ENCODE measurements around the gene DLGAP1. TPM values are rescaled to one million over a fixed set of nuclear protein-coding genes. Genes with fewer than 3 reads are reported as not detected.
A peak's percentile ranks its signal among the peaks of the same experiment; 100 is the strongest.

DLGAP1 gene
- total RNA-seq, 1 experiment from 2014 or later, result 23.0 TPM

GRCh38 chr18:3803350-3803749 is 651.8 kb downstream of the DLGAP1 start (continued):
- TF ChIP-seq ZNF512 (CRISPR knock-in tag; IDR thresholded peaks at IDR 0.05; ENCODE audit: borderline replicate concordance) (no peak), AFF4 (CRISPR knock-in tag; IDR thresholded peaks at IDR 0.05; ENCODE audit: borderline replicate concordance) (no peak), ZNF219 (CRISPR knock-in tag; IDR thresholded peaks at IDR 0.05; ENCODE audit: borderline replicate concordance) (no peak), ERG (CRISPR knock-in tag; IDR thresholded peaks at IDR 0.05) (no peak)

- H3K4me3 Mint-ChIP-seq, result no peak overlapping the region
- H3K9me3 Mint-ChIP-seq, result no peaks in the 10 kb centered on the region
- H3K4me1 Mint-ChIP-seq, result peaks cover 14% of the 10 kb centered on the region
- DNase-seq (ENCODE audit: low spot score) (no peak), ATAC-seq (peak; percentile 76)
- H3K36me3 Mint-ChIP-seq, result no peaks in the 10 kb centered on the region
- TF ChIP-seq USF2 (CRISPR knock-in tag; IDR thresholded peaks at IDR 0.05), result no peak
- no peak for TF ChIP-seq SP1 (CRISPR knock-in tag; conservative IDR thresholded peaks at IDR 0.05)
- TF ChIP-seq TCF7 (CRISPR knock-in tag; IDR thresholded peaks at IDR 0.05; ENCODE audit: low read depth), result no peak
- TF ChIP-seq ATF3 (CRISPR knock-in tag; conservative IDR thresholded peaks at IDR 0.05), result no peak
- no peak for TF ChIP-seq FOXP4 (CRISPR knock-in tag; IDR thresholded peaks at IDR 0.05)
- no peak for TF ChIP-seq ZNF232 (CRISPR knock-in tag; IDR thresholded peaks at IDR 0.05)
- TF ChIP-seq NR2C2 (CRISPR knock-in tag; IDR thresholded peaks at IDR 0.05), result no peak
- no peak for TF ChIP-seq FOXK1 (CRISPR knock-in tag; IDR thresholded peaks at IDR 0.05)
- no peak for TF ChIP-seq ELF4 (CRISPR knock-in tag; IDR thresholded peaks at IDR 0.05; ENCODE audit: low read depth)
- no peak for TF ChIP-seq SOX15 (CRISPR knock-in tag; IDR thresholded peaks at IDR 0.05)
- H3K27me3 Mint-ChIP-seq (ENCODE audit: low read depth), result no peaks in the 10 kb centered on the region
- H3K27ac Mint-ChIP-seq, result no peak overlapping the region
- CTCF ChIA-PET, result interaction anchor here (0.7 to 1.2 kb wide), 3 partner anchors 27 to 517 kb away, joined by 3 to 4 read pairs (median 3); no protein-coding TSS in a partner anchor
- POLR2A ChIA-PET, result interaction anchor here (0.6 kb wide), 1 partner anchor 239 kb away, joined by 3 read pairs; no protein-coding TSS in a partner anchor
Measured at GRCh38 chr18:3799515-3799914, 655.6 kb downstream of the DLGAP1 start.

Data from WTC11 (cell line).